ENCODE measurements around the gene SRCAP.

- TF ChIP-seq RXRA (IDR thresholded peaks at IDR 0.05; ENCODE audit: borderline replicate concordance, low read depth) (no peak), USF2 (IDR thresholded peaks at IDR 0.05; ENCODE audit: borderline replicate concordance, low read depth, low read length) (no peak), POLR2AphosphoS5 (IDR thresholded peaks at IDR 0.05; ENCODE audit: low read depth, low read length) (no peak), MXI1 (IDR thresholded peaks at IDR 0.05; ENCODE audit: low read depth, low read length) (no peak), CTCF (IDR thresholded peaks at IDR 0.05) (no peak), YY1 (IDR thresholded peaks at IDR 0.05; ENCODE audit: low read depth) (no peak)
Measured at GRCh38 chr16:30652718-30653117, 46.3 kb upstream of the SRCAP start.
